Activated CD8-positive, alpha-beta T cell treated with anti-CD3 and anti-CD28 coated beads for 36 hours (primary cell): ENCODE results near the gene PITPNC1. TPM values are rescaled to one million over a fixed set of nuclear protein-coding genes. Genes with fewer than 3 reads are reported as not detected.
"Not testable (repeated sequence)": the region's sequence is repeated elsewhere in the genome, so short reads cannot be mapped to it uniquely, and the experiment has no call there.

Experiments
- ATAC-seq: fragments of 200-7000 bp; cut with Tn5 transposase; one replicate; pipeline ENCODE4 v1.10.0; 2021; ENCODE audit warnings: mild to moderate bottlenecking, moderate library complexity
- CTCF ChIA-PET: fragments of 350-600 bp; sonication (Branson Sonifier 250); formaldehyde crosslinking; loops from one replicate; lab custom pipeline; 2021; ENCODE audit warnings: antibody characterized with exemption; lab: Charles Lee
- POLR2A ChIA-PET: fragments of 350-600 bp; sonication (Branson Sonifier 250); formaldehyde crosslinking; loops from one replicate; lab custom pipeline; 2021; ENCODE audit warnings: antibody characterized with exemption; lab: Charles Lee
- DNase-seq: peaks from one replicate; pipeline ENCODE4 v3.0.0-alpha.2; 2020
- H3K27ac Mint-ChIP-seq: one replicate; pipeline ENCODE4 v1.8.0; 2021; ENCODE audit warnings: mild to moderate bottlenecking, mixed read lengths
- H3K27me3 Mint-ChIP-seq: one replicate; pipeline ENCODE4 v1.8.0; 2021; ENCODE audit warnings: mixed read lengths
- H3K36me3 Mint-ChIP-seq: one replicate; pipeline ENCODE4 v1.8.0; 2021; ENCODE audit warnings: low read depth, mixed read lengths
- H3K4me1 Mint-ChIP-seq: one replicate; pipeline ENCODE4 v1.8.0; 2021; ENCODE audit warnings: low read depth, mixed read lengths
- H3K4me3 Mint-ChIP-seq: one replicate; pipeline ENCODE4 v1.8.0; 2021; ENCODE audit warnings: mild to moderate bottlenecking, moderate library complexity, mixed read lengths
- H3K9me3 Mint-ChIP-seq: one replicate; pipeline ENCODE4 v1.8.0; 2021; ENCODE audit warnings: mixed read lengths
- CTCF ChIP-seq: fragments of 200-600 bp; IDR thresholded peaks from one replicate; pipeline ENCODE4 v1.8.0; 2022; ENCODE audit warnings: antibody characterized with exemption, mild to moderate bottlenecking
- intact Hi-C: fragments of 100-400 bp; cut with micrococcal nuclease; formaldehyde crosslinking; loops from one replicate; pipeline ENCODE4 v1.10.0; 2022
- total RNA-seq, 2 experiments: library from RNA; stranded (reverse); gene quantifications; one replicate each; pipeline ENCODE4 v1.2.3, GENCODE V29; 2021

The PITPNC1 gene
- total RNA-seq, 2 experiments from 2014 or later, result 51.8 to 56.3 TPM

- Mint-ChIP-seq H3K36me3 (peaks cover 16% of the 10 kb centered on the region), H3K4me1 (peaks cover 25% of the 10 kb centered on the region), H3K27me3 (no peaks in the 10 kb centered on the region), H3K4me3 (no peak overlapping the region), H3K27ac (no peak overlapping the region), H3K9me3 (no peaks in the 10 kb centered on the region)
- TF ChIP-seq CTCF, result no peak
- DNase-seq (no peak), ATAC-seq (no peak)
- ChIA-PET POLR2A (no interaction called here), CTCF (interaction anchor here (1.6 kb wide), 1 partner anchor 16 kb away, joined by 3 read pairs; no protein-coding TSS in a partner anchor)
- intact Hi-C loops, result no loop called here
Observed at GRCh38 chr17:67577429-67578141, 200.5 kb downstream of the PITPNC1 start.

GRCh38 chr17:67578142-67578457, 201.0 kb downstream of the PITPNC1 start:
- peaks cover 14% of the 10 kb centered on the region for H3K36me3 Mint-ChIP-seq
- no peaks in the 10 kb centered on the region for H3K9me3 Mint-ChIP-seq
- H3K4me3 Mint-ChIP-seq, result no peak overlapping the region
- CTCF ChIA-PET, result interaction anchor here (1.6 kb wide), 1 partner anchor 16 kb away, joined by 3 read pairs; no protein-coding TSS in a partner anchor
- POLR2A ChIA-PET, result no interaction called here
- intact Hi-C loops, result no loop called here
- no peak overlapping the region for H3K27ac Mint-ChIP-seq
- no peak for TF ChIP-seq CTCF
- DNase-seq (no peak), ATAC-seq (no peak)
- peaks cover 20% of the 10 kb centered on the region for H3K4me1 Mint-ChIP-seq
- no peaks in the 10 kb centered on the region for H3K27me3 Mint-ChIP-seq

GRCh38 chr17:67578679-67579405, 201.8 kb downstream of the PITPNC1 start:
- POLR2A ChIA-PET, ATAC-seq, intact Hi-C loops, H3K27ac Mint-ChIP-seq, H3K4me3 Mint-ChIP-seq, H3K9me3 Mint-ChIP-seq, DNase-seq, H3K27me3 Mint-ChIP-seq: not testable (repeated sequence)
- CTCF ChIA-PET, result interaction anchor here (1.3 kb wide), 1 partner anchor 24 kb away, joined by 3 read pairs; no protein-coding TSS in a partner anchor
- Mint-ChIP-seq H3K4me1 (peaks cover 17% of the 10 kb centered on the region), H3K36me3 (peaks cover 12% of the 10 kb centered on the region)

GRCh38 chr17:67582673-67583081, 205.6 kb downstream of the PITPNC1 start:
- H3K27ac Mint-ChIP-seq, result no peak overlapping the region
- POLR2A ChIA-PET, result interaction anchor here (1.3 kb wide), 1 partner anchor 12 kb away, joined by 3 read pairs; no protein-coding TSS in a partner anchor
- H3K4me1 Mint-ChIP-seq, result peaks cover 6% of the 10 kb centered on the region
- no peak for TF ChIP-seq CTCF
- no peaks in the 10 kb centered on the region for H3K9me3 Mint-ChIP-seq
- CTCF ChIA-PET, result interaction anchor here (1.1 kb wide), 1 partner anchor 13 kb away, joined by 3 read pairs; no protein-coding TSS in a partner anchor
- intact Hi-C loops, result no loop called here
- DNase-seq (no peak), ATAC-seq (no peak)
- H3K36me3 Mint-ChIP-seq, result peaks cover 27% of the 10 kb centered on the region
- no peaks in the 10 kb centered on the region for H3K27me3 Mint-ChIP-seq
- H3K4me3 Mint-ChIP-seq, result no peak overlapping the region

GRCh38 chr17:67585077-67585602, 208.1 kb downstream of the PITPNC1 start:
- no peaks in the 10 kb centered on the region for H3K9me3 Mint-ChIP-seq
- POLR2A ChIA-PET, result no interaction called here
- peaks cover 10% of the 10 kb centered on the region for H3K4me1 Mint-ChIP-seq
- H3K27me3 Mint-ChIP-seq, result no peaks in the 10 kb centered on the region
- H3K27ac Mint-ChIP-seq, result no peak overlapping the region
- H3K4me3 Mint-ChIP-seq, result no peak overlapping the region
- CTCF ChIA-PET, result no interaction called here
- no peak for DNase-seq
- no peak for TF ChIP-seq CTCF
- intact Hi-C loops, result no loop called here
- ATAC-seq, result no peak
- peaks cover 25% of the 10 kb centered on the region for H3K36me3 Mint-ChIP-seq
